HG03159 (cell line): ENCODE data around the gene CCSER1.

Experiments used
- ATAC-seq: cut with Tn5 transposase; IDR thresholded peaks from one replicate; pipeline ENCODE4 v1.9.1; 2021; ENCODE audit warnings: mild to moderate bottlenecking, moderate library complexity; ENCODE audit not compliant: unreplicated experiment

The CCSER1 gene

DNA sequence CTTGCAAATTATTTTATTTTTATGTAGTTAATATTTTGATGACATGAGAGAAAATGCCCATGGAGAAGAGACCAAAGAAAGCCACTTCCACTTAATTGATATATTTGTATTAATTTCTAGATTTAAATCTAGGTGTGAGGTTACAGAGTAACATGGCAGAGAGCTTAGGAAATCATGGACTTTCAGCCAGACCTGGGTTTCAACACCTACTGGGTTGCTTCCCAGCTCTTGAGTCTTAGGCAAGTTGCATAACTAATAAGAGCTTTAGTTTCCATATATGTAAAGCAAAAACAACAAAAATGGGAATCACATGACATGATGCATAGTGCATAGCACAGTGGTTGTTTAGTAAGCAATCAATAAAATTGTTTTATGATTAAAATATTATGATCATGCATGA lies 413.3 kb downstream of the CCSER1 start:
- no peak for ATAC-seq

DNA sequence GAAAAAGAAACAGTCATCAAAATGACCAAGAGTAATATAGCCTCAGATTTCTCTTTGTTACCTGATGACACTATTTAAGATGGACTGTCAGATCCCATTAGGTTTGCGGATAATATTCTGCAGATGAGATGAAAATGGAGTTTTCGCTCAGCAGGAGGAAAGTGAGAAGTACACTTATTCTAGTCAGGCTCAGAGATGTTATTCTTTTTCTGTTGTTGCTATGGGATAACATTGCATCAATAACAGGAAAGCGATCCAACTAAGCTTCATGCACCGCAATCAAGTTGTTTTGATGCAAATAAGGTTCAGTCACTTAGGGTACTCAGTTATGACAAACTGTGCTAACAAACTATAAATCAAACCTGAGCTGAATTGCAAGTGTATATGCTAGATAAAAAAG lies 415.0 kb downstream of the CCSER1 start:
- ATAC-seq, result no peak

DNA sequence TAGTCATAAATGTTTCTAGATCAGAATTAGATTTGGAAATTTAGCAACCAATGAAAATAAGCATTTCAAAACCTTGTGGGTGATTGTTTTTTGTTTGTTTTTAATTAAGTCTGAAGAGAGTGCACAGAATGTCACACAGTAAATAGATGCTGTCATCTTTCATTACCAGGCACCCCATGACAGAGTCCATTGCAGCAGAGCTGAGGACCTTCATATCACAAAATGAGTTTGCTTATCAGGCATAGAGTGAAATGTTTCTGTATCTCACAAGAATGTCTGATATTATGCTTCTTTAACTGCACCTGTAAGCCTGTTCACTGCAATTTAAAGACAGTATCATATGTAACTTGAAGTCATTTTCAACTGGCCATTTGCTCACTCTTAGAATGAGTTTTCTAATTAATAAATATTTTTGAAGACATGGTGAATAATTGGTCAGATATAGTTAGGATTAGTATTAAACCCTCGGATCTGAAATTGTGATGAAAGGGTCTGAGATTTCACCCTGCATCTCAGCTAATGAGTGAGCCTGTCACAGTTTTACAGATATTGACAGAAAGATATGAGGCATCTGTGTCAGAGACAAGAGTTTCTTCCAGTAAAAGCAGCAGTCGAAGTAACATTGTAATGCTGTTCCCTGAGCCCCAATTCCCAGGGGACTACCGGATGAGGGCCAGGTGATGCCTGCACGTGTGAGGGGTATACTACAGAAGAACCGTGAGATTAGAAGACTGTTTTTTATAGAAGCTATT lies 416.4 kb downstream of the CCSER1 start:
- no peak for ATAC-seq

- no peak for ATAC-seq
These were observed 417.4 kb downstream of the CCSER1 start for GRCh38 chr4:90544532-90545045.

DNA sequence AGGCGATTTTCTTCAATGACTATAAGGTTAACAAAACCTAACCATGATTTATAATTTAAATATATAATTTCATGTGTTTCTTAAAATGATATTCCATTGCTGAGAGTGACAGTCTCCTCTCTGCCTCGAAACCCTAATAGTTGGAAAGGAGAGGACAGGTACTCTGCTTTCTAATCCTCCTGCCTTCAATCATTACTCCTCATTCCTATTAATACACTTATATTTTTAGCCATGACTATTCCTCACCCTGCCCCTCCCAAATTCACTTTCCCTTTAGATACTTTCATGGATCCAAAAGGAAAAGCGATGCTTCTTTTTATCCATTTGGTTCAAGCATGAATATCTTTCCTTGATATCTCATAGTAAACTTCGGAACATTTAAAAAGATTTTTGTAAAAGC lies 418.2 kb downstream of the CCSER1 start:
- no peak for ATAC-seq

GRCh38 chr4:90546114-90546513 lies 418.9 kb downstream of the CCSER1 start:
- ATAC-seq, result no peak

GRCh38 chr4:90570615-90571014 lies 443.4 kb downstream of the CCSER1 start:
- no peak for ATAC-seq

DNA sequence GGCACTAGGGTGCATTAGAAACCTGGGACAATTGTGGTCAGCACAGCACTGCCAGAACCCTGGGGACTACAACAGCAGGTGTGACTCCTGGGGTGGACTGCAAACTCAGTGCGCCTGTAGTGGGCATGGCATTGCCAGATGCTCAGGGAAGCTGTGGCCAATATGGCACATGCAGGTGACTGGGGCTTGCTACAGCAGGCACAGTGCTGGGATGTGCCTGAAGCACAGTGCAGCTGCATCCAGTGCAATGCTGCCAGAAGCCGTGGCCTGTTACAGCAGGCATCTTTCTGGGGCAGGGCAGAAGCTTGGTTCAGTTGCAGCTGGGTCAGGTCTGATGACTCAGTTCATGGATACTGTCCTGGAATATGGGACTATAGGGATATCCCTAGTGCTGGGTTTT lies 445.8 kb downstream of the CCSER1 start:
- ATAC-seq, result no peak

GRCh38 chr4:90575371-90575770 lies 448.2 kb downstream of the CCSER1 start:
- ATAC-seq, result no peak

GRCh38 chr4:90580326-90580725 lies 453.1 kb downstream of the CCSER1 start:
- no peak for ATAC-seq

GRCh38 chr4:90582087-90582486 lies 454.9 kb downstream of the CCSER1 start:
- no peak for ATAC-seq

DNA sequence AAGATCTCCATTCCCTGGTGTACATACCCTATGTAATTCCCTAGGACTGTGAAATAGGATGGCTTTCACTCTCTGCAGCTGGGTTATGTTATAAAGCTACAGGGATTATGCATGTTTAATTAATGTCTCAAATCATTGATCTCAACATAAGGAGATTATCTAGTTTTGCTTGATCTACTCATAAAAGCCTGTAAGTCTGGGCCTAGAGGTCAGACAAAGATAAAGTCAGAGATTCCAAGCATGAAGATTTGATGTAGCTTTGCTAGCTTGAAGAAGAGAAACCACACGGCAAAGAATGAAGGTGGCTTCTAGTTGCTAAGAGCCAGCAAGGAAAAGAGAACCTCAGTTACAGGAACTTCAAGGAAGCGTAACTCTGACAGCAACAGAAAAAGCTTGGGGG lies 456.9 kb downstream of the CCSER1 start:
- ATAC-seq, result no peak

GRCh38 chr4:90585961-90586360 lies 458.8 kb downstream of the CCSER1 start:
- no peak for ATAC-seq

GRCh38 chr4:90586799-90587198 lies 459.6 kb downstream of the CCSER1 start:
- no peak for ATAC-seq

- no peak for ATAC-seq
These were observed 470.7 kb downstream of the CCSER1 start for GRCh38 chr4:90597927-90598326.

GRCh38 chr4:90598741-90599140 lies 471.5 kb downstream of the CCSER1 start:
- ATAC-seq, result no peak

DNA sequence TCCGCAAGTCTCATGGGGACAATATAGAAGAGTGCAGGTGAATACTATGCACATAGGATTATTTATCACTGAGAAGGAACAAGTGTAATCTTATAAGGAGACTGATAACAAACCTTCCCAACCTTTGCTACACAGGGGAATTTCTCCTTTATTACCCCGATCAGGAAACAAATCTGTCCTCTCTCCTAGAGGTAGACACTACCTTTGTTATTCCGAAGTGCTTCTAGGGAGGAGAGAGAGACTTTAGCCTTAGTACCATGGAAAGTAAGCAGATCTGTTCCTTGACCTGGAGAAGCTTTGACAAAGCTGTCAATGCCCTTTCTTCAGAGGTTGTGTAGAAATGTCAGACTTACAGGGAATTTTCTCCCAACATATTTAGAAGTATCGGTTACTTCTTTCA lies 475.5 kb downstream of the CCSER1 start:
- no peak for ATAC-seq

- no peak for ATAC-seq
These were observed 476.3 kb downstream of the CCSER1 start for GRCh38 chr4:90603540-90603939.

GRCh38 chr4:90606781-90607180 lies 479.6 kb downstream of the CCSER1 start:
- no peak for ATAC-seq

DNA sequence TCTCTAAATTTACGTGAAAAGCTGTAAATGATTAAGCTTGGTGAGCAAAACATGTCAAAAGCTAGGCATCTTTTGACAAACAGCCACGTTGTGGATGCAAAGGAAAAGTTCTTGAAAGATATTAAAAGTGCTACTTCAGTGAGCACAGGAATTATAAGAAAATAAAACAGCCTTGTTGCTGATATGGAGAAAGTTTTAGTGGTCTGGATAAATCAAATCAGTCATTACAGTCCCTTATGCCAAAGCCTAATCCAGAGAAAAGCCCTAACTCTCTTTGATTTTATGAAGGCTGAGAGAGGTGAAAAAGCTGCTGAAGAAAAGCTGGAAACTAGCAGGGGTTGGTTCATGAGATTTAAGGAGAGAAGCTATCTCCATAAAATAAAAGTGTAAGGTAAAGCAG lies 487.2 kb downstream of the CCSER1 start:
- no peak for ATAC-seq

DNA sequence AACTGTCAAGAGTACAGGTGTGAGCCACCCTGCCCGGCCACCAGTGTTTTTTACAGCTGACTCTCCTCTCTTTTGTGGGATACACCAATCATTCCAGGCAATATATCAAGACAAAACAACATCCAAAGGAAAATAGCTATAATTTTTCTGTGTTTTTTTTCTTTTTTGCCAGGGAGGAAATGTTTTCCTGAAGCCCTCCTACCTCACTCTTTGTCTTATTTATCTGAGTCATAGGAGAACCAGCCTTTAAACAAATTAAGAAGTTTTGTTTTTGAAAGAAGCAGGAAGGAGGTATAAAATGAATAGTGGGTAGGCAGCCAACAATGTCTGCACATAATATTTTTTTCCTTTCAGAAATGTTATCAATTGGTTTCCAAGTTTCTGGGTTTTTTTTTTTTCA lies 493.9 kb downstream of the CCSER1 start:
- ATAC-seq, result no peak

DNA sequence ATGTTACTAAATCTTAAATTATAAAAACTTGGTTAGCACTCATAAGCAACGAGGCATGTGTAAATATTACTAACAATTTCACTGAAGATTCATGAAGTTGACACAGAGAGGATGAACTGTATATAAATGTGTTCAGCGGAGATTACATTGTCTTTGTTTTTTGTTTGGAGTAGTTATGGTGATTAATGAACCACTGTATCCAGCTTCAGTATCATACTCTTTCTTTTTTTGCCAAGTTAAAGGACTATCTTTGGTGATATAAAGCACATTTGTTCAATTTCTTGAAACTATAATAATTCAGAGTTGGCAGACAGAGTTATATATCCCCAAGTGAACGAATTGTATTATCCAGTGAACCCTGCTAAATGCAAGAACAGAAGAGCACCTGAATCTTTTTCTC lies 497.6 kb downstream of the CCSER1 start:
- no peak for ATAC-seq
